Nephron (organoid): ENCODE results near the gene SPTBN4.

Experiments
- H3K27ac Mint-ChIP-seq, 3 experiments: 2 replicates each; pipeline ENCODE4 v1.8.0; 2020; ENCODE audit warnings: mixed read lengths in 3 of 3, mild to moderate bottlenecking in 2 of 3, moderate library complexity in 1 of 3
- H3K27me3 Mint-ChIP-seq: 2 replicates; pipeline ENCODE4 v1.8.0; 2021; ENCODE audit warnings: low read depth, mild to moderate bottlenecking, moderate library complexity, mixed read lengths
- H3K36me3 Mint-ChIP-seq: 2 replicates; pipeline ENCODE4 v1.8.0; 2020; ENCODE audit warnings: low read depth, mixed read lengths
- H3K4me1 Mint-ChIP-seq: 2 replicates; pipeline ENCODE4 v1.8.0; 2020; ENCODE audit warnings: mixed read lengths
- H3K4me3 Mint-ChIP-seq, 3 experiments: 2 replicates each; pipeline ENCODE4 v1.8.0; 2020; ENCODE audit warnings: mild to moderate bottlenecking in 3 of 3, mixed read lengths in 3 of 3, moderate library complexity in 2 of 3
- H3K9me3 Mint-ChIP-seq: 2 replicates; pipeline ENCODE4 v1.8.0; 2020; ENCODE audit warnings: mixed read lengths
- TF ChIP-seq, protein P1 (sequence below), 3 experiments: fragments of 200-600 bp; sonication (generic); IDR thresholded peaks; one replicate each; pipeline ENCODE4 v1.5.0; 2021; ENCODE audit warnings: antibody characterized with exemption in 3 of 3; ENCODE audit not compliant: unreplicated experiment in 3 of 3

SPTBN4 gene

DNA sequence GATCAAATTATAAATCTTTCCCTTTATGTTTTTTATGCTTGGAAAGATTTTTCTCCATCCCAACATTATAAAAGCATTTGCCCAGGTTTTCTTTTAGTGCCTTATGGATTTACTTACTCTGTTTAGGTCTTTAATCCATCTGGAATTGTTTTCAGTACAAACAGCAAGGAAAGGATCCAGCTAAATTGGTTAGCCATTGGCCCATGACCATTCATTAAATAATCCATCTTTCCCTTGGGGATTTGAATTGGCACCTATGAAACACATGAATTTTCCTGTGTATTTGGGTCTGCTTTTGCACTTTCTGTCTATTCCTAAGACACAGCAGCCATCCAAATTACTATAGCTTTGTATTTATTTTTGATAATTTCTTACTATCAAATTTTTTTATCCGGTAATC is 81.0 kb downstream of the SPTBN4 start:
- no peaks in the 10 kb centered on the region for H3K36me3 Mint-ChIP-seq
- no peak overlapping the region for H3K27ac Mint-ChIP-seq
- peaks cover 12% of the 10 kb centered on the region for H3K4me1 Mint-ChIP-seq
- H3K4me3 Mint-ChIP-seq, result no peak overlapping the region
- peaks cover 43% of the 10 kb centered on the region for H3K27me3 Mint-ChIP-seq
- TF ChIP-seq, protein P1, sequence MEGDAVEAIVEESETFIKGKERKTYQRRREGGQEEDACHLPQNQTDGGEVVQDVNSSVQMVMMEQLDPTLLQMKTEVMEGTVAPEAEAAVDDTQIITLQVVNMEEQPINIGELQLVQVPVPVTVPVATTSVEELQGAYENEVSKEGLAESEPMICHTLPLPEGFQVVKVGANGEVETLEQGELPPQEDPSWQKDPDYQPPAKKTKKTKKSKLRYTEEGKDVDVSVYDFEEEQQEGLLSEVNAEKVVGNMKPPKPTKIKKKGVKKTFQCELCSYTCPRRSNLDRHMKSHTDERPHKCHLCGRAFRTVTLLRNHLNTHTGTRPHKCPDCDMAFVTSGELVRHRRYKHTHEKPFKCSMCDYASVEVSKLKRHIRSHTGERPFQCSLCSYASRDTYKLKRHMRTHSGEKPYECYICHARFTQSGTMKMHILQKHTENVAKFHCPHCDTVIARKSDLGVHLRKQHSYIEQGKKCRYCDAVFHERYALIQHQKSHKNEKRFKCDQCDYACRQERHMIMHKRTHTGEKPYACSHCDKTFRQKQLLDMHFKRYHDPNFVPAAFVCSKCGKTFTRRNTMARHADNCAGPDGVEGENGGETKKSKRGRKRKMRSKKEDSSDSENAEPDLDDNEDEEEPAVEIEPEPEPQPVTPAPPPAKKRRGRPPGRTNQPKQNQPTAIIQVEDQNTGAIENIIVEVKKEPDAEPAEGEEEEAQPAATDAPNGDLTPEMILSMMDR (IDR thresholded peaks at IDR 0.05; ENCODE audit: unreplicated experiment in 3 of 3), result no peak
- peaks cover 8% of the 10 kb centered on the region for H3K9me3 Mint-ChIP-seq

GRCh38 chr19:40549007-40549708 is 82.4 kb downstream of the SPTBN4 start:
- Mint-ChIP-seq H3K36me3 (no peaks in the 10 kb centered on the region), H3K4me1 (peaks cover 5% of the 10 kb centered on the region), H3K4me3 (peak overlapping the region in 1 of 3 experiments; percentile 28), H3K27ac (no peak overlapping the region), H3K27me3 (peaks cover 56% of the 10 kb centered on the region), H3K9me3 (peaks cover 8% of the 10 kb centered on the region)
- TF ChIP-seq, protein P1 (IDR thresholded peaks at IDR 0.05; ENCODE audit: unreplicated experiment in 3 of 3), result peak; percentile 41 to 60 (median 46)

GRCh38 chr19:40550951-40551350 is 84.2 kb downstream of the SPTBN4 start:
- no peak overlapping the region for H3K4me3 Mint-ChIP-seq
- peaks cover 74% of the 10 kb centered on the region for H3K27me3 Mint-ChIP-seq
- peaks cover 5% of the 10 kb centered on the region for H3K4me1 Mint-ChIP-seq
- TF ChIP-seq, protein P1 (IDR thresholded peaks at IDR 0.05; ENCODE audit: unreplicated experiment in 3 of 3), result no peak
- H3K9me3 Mint-ChIP-seq, result peaks cover 8% of the 10 kb centered on the region
- no peak overlapping the region for H3K27ac Mint-ChIP-seq
- no peaks in the 10 kb centered on the region for H3K36me3 Mint-ChIP-seq

DNA sequence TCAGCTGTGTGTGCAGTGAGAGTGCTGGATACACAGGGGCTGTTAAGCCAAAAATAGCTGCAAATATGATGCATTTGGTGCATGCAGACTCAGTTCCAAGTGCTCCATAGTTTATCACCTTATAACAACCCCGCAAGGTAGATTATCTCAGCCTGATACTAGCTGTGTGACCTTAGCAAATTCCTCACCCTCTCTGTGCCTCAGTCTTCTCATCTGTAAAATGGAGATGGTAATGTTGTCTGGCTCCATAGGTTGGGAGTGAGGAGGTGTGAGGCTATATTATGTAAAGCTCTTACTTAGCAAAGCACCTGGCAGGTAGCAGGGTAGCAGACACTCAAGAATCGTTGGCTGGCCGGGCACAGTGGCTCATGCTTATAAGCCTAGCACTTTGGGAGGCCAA is 86.0 kb downstream of the SPTBN4 start:
- peaks cover 5% of the 10 kb centered on the region for H3K4me1 Mint-ChIP-seq
- H3K4me3 Mint-ChIP-seq, result no peak overlapping the region
- H3K27me3 Mint-ChIP-seq, result peaks cover 79% of the 10 kb centered on the region
- peaks cover 3% of the 10 kb centered on the region for H3K9me3 Mint-ChIP-seq
- no peak overlapping the region for H3K27ac Mint-ChIP-seq
- no peaks in the 10 kb centered on the region for H3K36me3 Mint-ChIP-seq
- TF ChIP-seq, protein P1 (IDR thresholded peaks at IDR 0.05; ENCODE audit: unreplicated experiment in 3 of 3), result no peak

- Mint-ChIP-seq H3K4me3 (no peak overlapping the region), H3K36me3 (no peaks in the 10 kb centered on the region), H3K9me3 (peaks cover 3% of the 10 kb centered on the region), H3K4me1 (peaks cover 5% of the 10 kb centered on the region), H3K27ac (no peak overlapping the region), H3K27me3 (peaks cover 82% of the 10 kb centered on the region)
- TF ChIP-seq, protein P1 (IDR thresholded peaks at IDR 0.05; ENCODE audit: unreplicated experiment in 3 of 3), result no peak
Measured at GRCh38 chr19:40553885-40554857, 87.4 kb downstream of the SPTBN4 start.
